Stomach (tissue), 9 donors: ENCODE results near the gene LRIG1. TPM values are rescaled to one million over a fixed set of nuclear protein-coding genes. Genes with fewer than 3 reads are reported as not detected.
A peak's percentile ranks its signal among the peaks of the same experiment; 100 is the strongest.

Experiments used
- DNase-seq, 2 donors: peaks; one replicate each; pipeline versions ENCODE4 v3.0.0 to v3.0.0-alpha.2; 2013 to 2019
- H3K27ac ChIP-seq, 5 donors: fragments of 200-600 bp in 4 of 5; sonication (generic) in 4 of 5; one replicate each; pipeline ENCODE4 v1.5.1; 2013 to 2019; ENCODE audit warnings: mild to moderate bottlenecking in 1 of 5, moderate library complexity in 1 of 5
- H3K27me3 ChIP-seq, 3 donors: fragments of 200-600 bp; sonication (generic); one replicate each; pipeline ENCODE4 v1.5.1; 2017 to 2019; ENCODE audit warnings: mixed run types in 1 of 3
- H3K36me3 ChIP-seq, 4 donors: fragments of 200-600 bp; sonication (generic); 1 replicate in 3 of 4; 2 replicates in 1 of 4; pipeline ENCODE4 v1.5.1; 2016 to 2019
- H3K4me1 ChIP-seq, 4 donors: fragments of 200-600 bp; sonication (generic); one replicate each; pipeline ENCODE4 v1.5.1; 2016 to 2019
- H3K4me3 ChIP-seq, 4 donors: fragments of 200-600 bp; sonication (generic) in 3 of 4; one replicate each; pipeline ENCODE4 v1.5.1; 2016 to 2019; ENCODE audit warnings: mild to moderate bottlenecking in 1 of 4
- H3K9me3 ChIP-seq, 4 donors: fragments of 200-600 bp; sonication (generic); one replicate each; pipeline ENCODE4 v1.5.1; 2016 to 2019
- EP300 ChIP-seq: sonication (generic); formaldehyde crosslinking; IDR thresholded peaks from one replicate; pipeline ENCODE4 v1.6.1; 2017; ENCODE audit warnings: antibody characterized with exemption
- POLR2A ChIP-seq, 4 donors: fragments of 450-650 bp; IDR thresholded peaks; one replicate each; pipeline ENCODE4 v1.6.1; 2016; ENCODE audit warnings: antibody characterized with exemption in 4 of 4, control low read depth in 2 of 4, mild to moderate bottlenecking in 1 of 4, moderate library complexity in 1 of 4
- POLR2AphosphoS5 ChIP-seq, 3 donors: sonication (generic); formaldehyde crosslinking; IDR thresholded peaks; one replicate each; pipeline ENCODE4 v1.6.1; 2016; ENCODE audit warnings: antibody characterized with exemption in 3 of 3
- WGBS, 5 donors: extraction: QIAGEN DNeasy Blood & Tissue Kit in 3 of 5; methylation state at CpG; one replicate each; pipeline versions ENCODE4 v1.1.5 to v1.1.7; 2013 to 2018; 5-methylcytosine and 5-hydroxymethylcytosine counted together
- intact Hi-C: fragments of 100-400 bp; cut with DNase I; formaldehyde crosslinking; loops from one replicate; pipeline ENCODE4 v1.15.1; 2023; ENCODE audit warnings: low total_unique reads
- polyA plus RNA-seq, 3 donors: library from polyadenylated mRNA; stranded (reverse); fragments of 200-250 nt; gene quantifications; one replicate each; pipeline ENCODE4 v1.2.3, GENCODE V29; 2013
- total RNA-seq, 5 donors: library from RNA; depleted of rRNA; stranded (reverse); fragments of >200 nt; gene quantifications; one replicate each; pipeline versions ENCODE4 v1.1.0 to v1.2.3, GENCODE V29; 2014 to 2016
- TF ChIP-seq, protein P1 (sequence below), 7 experiments: fragments of 450-650 bp in 4 of 7; fragments of 200-600 bp in 3 of 7; sonication (generic) in 3 of 7; IDR thresholded peaks; one replicate each; pipeline ENCODE4 v1.5.1; 2016 to 2019; ENCODE audit warnings: antibody characterized with exemption in 7 of 7, control low read depth in 2 of 7, mild to moderate bottlenecking in 1 of 7
- donor health status: healthy with polysubstance abuse.
- donor health status: Bipolar disorder and iron deficiency.
- donor health status: healthy.

The LRIG1 gene
- total and polyA plus RNA-seq, 8 donors = 20.2 to 278 (median 87.0) TPM

DNA sequence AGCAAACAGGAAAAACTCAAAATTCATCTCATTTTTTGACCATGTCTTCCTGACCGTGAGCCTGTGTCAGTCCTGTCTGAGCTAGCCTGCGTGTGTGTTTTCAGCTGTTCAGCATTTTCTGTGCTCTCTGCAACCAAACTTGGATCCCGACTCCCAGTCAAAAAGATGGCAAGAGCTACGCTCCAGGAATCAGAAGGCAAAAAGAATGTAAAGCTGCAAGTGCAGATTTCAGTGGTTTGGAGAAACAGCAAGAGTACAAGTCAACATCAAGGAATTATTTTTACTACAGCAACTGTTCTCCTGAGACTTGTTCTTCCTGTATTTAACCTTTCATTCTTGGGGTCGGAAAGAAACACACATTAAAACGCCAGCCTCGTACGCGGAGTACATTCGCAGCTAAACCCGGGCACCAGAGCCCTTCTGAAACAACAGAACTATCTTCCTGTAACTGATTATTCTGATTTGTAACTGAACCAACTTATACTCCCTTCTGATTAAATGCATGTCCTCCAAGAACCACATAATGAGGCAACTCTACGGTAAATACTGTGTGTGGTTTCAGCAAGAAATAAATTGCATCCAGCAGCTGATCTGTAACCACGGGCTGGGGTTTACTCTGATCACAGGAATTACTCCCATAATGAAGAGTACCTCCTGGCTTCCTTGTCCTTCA lies 107.4 kb downstream of the LRIG1 start:
- 45 to 53% (median 47%) methylated on average over 13 of the region's 13 CpGs for WGBS, 5 donors
- Histone ChIP-seq H3K27ac (peak overlapping the region in 4 of 5 donors; percentile 38 to 83 (median 66)), H3K4me1 (peaks cover 16 to 54% (median 34%) of the 10 kb centered on the region in 4 donors), H3K27me3 (no peaks in the 10 kb centered on the region), H3K9me3 (no peaks in the 10 kb centered on the region), H3K4me3 (no peak overlapping the region), H3K36me3 (peaks cover 32 to 90% (median 75%) of the 10 kb centered on the region in 4 donors)
- TF ChIP-seq, protein P1, sequence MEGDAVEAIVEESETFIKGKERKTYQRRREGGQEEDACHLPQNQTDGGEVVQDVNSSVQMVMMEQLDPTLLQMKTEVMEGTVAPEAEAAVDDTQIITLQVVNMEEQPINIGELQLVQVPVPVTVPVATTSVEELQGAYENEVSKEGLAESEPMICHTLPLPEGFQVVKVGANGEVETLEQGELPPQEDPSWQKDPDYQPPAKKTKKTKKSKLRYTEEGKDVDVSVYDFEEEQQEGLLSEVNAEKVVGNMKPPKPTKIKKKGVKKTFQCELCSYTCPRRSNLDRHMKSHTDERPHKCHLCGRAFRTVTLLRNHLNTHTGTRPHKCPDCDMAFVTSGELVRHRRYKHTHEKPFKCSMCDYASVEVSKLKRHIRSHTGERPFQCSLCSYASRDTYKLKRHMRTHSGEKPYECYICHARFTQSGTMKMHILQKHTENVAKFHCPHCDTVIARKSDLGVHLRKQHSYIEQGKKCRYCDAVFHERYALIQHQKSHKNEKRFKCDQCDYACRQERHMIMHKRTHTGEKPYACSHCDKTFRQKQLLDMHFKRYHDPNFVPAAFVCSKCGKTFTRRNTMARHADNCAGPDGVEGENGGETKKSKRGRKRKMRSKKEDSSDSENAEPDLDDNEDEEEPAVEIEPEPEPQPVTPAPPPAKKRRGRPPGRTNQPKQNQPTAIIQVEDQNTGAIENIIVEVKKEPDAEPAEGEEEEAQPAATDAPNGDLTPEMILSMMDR (IDR thresholded peaks at IDR 0.05) = no peak
- TF ChIP-seq POLR2AphosphoS5 (IDR thresholded peaks at IDR 0.05) (no peak), POLR2A (IDR thresholded peaks at IDR 0.05) (no peak), EP300 (no peak)
- intact Hi-C loops = no loop called here
- DNase-seq = no peak

DNA sequence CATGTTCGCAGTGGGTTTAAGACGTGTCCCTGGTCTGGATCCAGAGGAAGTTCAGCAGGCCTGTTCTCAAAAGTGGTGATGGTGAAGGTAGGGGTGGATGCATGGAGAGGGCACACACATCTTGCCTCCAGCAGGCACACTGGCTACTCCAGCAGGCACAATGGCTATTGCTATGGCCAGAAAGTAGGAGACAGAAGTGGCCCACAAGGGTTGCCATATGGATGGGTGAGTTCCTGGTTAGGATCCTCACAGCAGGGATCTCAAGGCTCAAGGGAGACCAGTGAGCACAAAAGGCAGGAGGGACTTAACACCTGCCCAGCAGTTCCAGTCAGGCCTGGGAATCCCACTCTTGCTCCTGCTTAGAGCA lies 107.9 kb downstream of the LRIG1 start:
- H3K4me1 ChIP-seq = peaks cover 16 to 49% (median 32%) of the 10 kb centered on the region in 4 donors
- H3K9me3 ChIP-seq = no peaks in the 10 kb centered on the region
- WGBS, 5 donors = 87 to 93% (median 91%) methylated on average over 2 of the region's 2 CpGs
- TF ChIP-seq POLR2A (IDR thresholded peaks at IDR 0.05) = no peak
- TF ChIP-seq, protein P1 (IDR thresholded peaks at IDR 0.05) = no peak
- no peak for TF ChIP-seq POLR2AphosphoS5 (IDR thresholded peaks at IDR 0.05)
- TF ChIP-seq EP300 = no peak
- peak overlapping the region in 4 of 5 donors; percentile 34 to 83 (median 66) for H3K27ac ChIP-seq
- DNase-seq = no peak
- no peak overlapping the region for H3K4me3 ChIP-seq
- peaks cover 27 to 90% (median 72%) of the 10 kb centered on the region in 4 donors for H3K36me3 ChIP-seq
- intact Hi-C loops = no loop called here
- no peaks in the 10 kb centered on the region for H3K27me3 ChIP-seq

- no peak overlapping the region for H3K4me3 ChIP-seq
- peak overlapping the region in 4 of 5 donors; percentile 34 to 83 (median 66) for H3K27ac ChIP-seq
- no peaks in the 10 kb centered on the region for H3K9me3 ChIP-seq
- intact Hi-C loops = no loop called here
- H3K27me3 ChIP-seq = no peaks in the 10 kb centered on the region
- no peak for TF ChIP-seq POLR2AphosphoS5 (IDR thresholded peaks at IDR 0.05)
- no peak for TF ChIP-seq POLR2A (IDR thresholded peaks at IDR 0.05)
- TF ChIP-seq, protein P1 (IDR thresholded peaks at IDR 0.05) = no peak
- no peak for TF ChIP-seq EP300
- no peak for DNase-seq
- H3K36me3 ChIP-seq = peaks cover 23 to 87% (median 68%) of the 10 kb centered on the region in 4 donors
- peaks cover 16 to 46% (median 32%) of the 10 kb centered on the region in 4 donors for H3K4me1 ChIP-seq
- 75 to 91% (median 81%) methylated on average over 3 of the region's 3 CpGs for WGBS, 5 donors
Measured at GRCh38 chr3:66392512-66392911, 108.3 kb downstream of the LRIG1 start.

DNA sequence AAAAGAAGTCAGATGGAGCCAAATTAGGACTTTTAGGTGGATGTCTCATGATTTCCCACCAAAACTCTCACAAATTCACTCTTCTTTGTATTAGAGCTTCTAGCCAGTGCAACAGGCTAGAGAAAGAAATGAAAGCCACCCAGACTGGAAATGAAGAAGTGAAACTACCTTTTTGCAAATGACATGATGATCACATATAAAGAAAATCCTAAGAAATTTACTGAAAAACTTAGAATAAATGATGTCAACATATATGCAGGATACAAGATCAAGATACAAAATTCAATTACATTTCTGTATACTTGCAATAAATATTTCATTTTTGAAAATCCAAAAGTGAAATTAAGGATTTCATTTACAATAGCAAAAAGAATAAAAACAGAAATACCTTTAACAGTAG lies 110.8 kb downstream of the LRIG1 start:
- Histone ChIP-seq H3K27me3 (no peaks in the 10 kb centered on the region), H3K36me3 (peaks cover 21 to 80% (median 67%) of the 10 kb centered on the region in 4 donors), H3K9me3 (no peaks in the 10 kb centered on the region), H3K27ac (peak overlapping the region in 1 of 5 donors; percentile 2), H3K4me1 (peaks cover 16 to 37% (median 28%) of the 10 kb centered on the region in 4 donors), H3K4me3 (no peak overlapping the region)
- no peak for DNase-seq
- TF ChIP-seq POLR2AphosphoS5 (IDR thresholded peaks at IDR 0.05) (no peak), POLR2A (IDR thresholded peaks at IDR 0.05) (no peak), EP300 (no peak)
- TF ChIP-seq, protein P1 (IDR thresholded peaks at IDR 0.05) = no peak
- intact Hi-C loops = no loop called here
